Stimulated activated CD8-positive, alpha-beta memory T cell treated with anti-CD3 and anti-CD28 coated beads, Interleukin-7, amount 100 ng/mL, for 4 hours (primary cell): ENCODE data around the gene KIF16B.
"Not testable (repeated sequence)": the region's sequence is repeated elsewhere in the genome, so short reads cannot be mapped to it uniquely, and the experiment has no call there.

Source experiments
- DNase-seq, 2 donors: peaks; one replicate each; pipeline ENCODE4 v3.0.0-alpha.2; 2020; ENCODE audit warnings: low read depth in 2 of 2

The KIF16B gene, protein sequence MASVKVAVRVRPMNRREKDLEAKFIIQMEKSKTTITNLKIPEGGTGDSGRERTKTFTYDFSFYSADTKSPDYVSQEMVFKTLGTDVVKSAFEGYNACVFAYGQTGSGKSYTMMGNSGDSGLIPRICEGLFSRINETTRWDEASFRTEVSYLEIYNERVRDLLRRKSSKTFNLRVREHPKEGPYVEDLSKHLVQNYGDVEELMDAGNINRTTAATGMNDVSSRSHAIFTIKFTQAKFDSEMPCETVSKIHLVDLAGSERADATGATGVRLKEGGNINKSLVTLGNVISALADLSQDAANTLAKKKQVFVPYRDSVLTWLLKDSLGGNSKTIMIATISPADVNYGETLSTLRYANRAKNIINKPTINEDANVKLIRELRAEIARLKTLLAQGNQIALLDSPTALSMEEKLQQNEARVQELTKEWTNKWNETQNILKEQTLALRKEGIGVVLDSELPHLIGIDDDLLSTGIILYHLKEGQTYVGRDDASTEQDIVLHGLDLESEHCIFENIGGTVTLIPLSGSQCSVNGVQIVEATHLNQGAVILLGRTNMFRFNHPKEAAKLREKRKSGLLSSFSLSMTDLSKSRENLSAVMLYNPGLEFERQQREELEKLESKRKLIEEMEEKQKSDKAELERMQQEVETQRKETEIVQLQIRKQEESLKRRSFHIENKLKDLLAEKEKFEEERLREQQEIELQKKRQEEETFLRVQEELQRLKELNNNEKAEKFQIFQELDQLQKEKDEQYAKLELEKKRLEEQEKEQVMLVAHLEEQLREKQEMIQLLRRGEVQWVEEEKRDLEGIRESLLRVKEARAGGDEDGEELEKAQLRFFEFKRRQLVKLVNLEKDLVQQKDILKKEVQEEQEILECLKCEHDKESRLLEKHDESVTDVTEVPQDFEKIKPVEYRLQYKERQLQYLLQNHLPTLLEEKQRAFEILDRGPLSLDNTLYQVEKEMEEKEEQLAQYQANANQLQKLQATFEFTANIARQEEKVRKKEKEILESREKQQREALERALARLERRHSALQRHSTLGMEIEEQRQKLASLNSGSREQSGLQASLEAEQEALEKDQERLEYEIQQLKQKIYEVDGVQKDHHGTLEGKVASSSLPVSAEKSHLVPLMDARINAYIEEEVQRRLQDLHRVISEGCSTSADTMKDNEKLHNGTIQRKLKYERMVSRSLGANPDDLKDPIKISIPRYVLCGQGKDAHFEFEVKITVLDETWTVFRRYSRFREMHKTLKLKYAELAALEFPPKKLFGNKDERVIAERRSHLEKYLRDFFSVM (N-terminal part only)

GRCh38 chr20:16573001-16573965, at the start of gene KIF16B:
TSS of gene KIF16B (minus strand) at chr20:16573448. CDS start at chr20:16573275, 173 bp downstream.
- DNase-seq: peak; percentile 58 to 74

DNA sequence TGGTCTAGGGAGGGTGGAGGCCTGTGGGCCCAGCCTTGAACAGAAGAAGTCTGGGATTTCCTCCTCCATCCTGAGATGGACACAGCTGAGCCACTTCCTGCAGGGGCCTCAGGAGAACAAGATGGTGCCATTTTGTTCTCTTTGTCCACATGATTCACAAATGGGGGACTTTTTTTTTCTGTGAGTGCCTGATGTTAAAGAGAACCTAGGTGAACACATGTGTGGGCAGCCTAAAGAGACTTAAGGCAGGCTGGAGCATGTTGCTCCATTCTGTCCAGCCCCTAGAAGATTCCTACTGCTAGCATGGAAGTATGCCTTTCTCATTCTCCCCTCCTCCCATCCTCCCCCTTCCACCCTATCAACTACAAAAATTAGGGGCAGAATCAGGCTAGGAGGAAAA, 49.3 kb upstream of the KIF16B start:
- no peak for DNase-seq

DNA sequence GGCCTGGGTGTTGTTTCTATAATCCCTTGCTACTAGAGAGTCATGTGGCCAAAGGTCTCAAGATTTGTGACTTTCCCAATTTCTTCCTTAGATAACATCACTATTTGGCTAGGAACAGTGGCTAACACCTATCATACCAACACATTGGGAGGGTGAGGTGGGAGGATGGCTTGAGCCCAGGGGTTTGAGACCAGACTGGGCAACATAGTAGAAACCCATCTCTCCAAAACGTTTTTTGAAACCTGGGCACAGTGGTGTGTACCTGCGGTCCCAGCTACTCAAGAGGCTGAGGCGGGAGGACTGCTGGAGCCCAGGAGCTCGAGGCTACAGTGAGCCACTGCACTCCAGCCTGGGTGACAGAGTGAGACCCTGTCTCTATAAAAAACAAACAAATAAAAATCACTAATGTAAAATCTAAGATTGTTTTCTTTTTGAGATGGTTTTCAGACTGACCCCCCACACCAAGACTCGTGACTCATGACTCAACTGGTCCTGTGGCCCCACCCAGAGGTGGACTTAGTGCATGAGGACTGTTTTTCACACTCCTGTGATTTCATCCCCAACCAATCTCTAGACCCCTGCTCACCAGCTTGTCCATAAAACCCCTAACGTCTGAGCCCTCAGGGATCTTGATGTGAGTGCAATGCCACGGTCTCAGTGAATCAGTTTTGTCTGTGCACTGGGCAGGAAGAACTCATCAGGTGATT, 48.3 kb upstream of the KIF16B start:
- DNase-seq: no peak

GRCh38 chr20:16620961-16621360, 47.7 kb upstream of the KIF16B start:
- DNase-seq: no peak

- DNase-seq: no peak
Observed at GRCh38 chr20:16619953-16620352, 46.7 kb upstream of the KIF16B start.

GRCh38 chr20:16617056-16617455, 43.8 kb upstream of the KIF16B start:
- no peak for DNase-seq

- DNase-seq: no peak
Observed at GRCh38 chr20:16616317-16616716, 43.1 kb upstream of the KIF16B start.

- no peak for DNase-seq
Observed at GRCh38 chr20:16615199-16615598, 42.0 kb upstream of the KIF16B start.

GRCh38 chr20:16613954-16614353, 40.7 kb upstream of the KIF16B start:
- DNase-seq: no peak

DNA sequence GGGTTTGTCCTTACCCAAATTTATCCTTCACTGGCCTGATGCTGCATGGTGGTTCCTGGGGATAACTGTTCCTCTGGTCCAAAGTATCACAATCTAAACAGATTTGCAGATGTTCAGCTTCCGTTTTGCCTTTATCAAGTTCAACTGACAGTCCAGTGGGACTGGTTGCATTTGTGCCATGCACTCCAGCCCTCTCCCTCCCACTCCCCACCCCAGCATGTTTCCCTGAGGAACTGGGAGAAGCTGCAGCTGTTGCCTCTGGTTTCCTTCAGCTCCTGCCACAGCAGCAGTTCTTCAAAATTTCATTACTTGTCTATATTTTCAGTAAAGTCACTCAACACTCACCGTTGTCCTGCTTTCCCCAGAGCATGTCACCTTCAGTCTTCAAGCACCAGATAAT, 39.5 kb upstream of the KIF16B start:
- DNase-seq: no peak

DNA sequence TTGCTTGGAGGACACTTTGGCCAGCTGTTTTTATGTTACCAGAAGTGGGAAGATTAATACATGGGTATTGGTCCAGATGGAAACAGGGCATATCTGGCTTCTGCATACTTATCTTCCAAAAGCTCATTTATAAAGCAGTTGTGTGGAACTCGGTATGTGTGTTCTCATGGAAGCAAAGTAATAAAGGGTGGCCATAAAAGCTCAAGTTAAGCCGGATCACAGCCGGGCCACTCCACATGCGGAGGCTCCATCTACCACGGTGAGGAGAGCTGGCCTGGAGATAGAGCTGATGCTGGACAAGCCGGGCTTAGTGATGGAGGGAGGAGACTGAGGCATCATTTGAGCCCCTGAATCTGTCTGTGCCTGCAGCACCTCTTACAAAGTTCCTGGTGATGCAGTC, 38.6 kb upstream of the KIF16B start:
- DNase-seq: no peak

GRCh38 chr20:16609066-16609465, 35.8 kb upstream of the KIF16B start:
- DNase-seq: no peak

DNA sequence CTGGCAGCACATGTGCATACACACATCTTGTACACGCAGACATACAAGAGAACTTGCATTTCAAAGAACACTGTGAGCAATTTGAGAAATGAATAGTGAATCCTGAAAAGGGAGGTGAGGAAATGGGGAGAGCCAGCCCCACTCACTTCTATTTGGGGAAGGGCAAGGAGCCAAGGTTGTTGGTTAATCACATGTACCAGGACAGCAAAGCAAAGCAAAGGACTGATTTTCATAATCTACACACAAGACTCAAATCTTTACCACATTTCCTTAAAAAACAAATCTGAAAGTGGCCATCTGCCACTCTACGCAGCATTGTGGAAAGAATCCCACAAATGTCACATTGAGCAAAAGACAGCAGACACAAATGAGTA, 35.0 kb upstream of the KIF16B start:
- no peak for DNase-seq

DNA sequence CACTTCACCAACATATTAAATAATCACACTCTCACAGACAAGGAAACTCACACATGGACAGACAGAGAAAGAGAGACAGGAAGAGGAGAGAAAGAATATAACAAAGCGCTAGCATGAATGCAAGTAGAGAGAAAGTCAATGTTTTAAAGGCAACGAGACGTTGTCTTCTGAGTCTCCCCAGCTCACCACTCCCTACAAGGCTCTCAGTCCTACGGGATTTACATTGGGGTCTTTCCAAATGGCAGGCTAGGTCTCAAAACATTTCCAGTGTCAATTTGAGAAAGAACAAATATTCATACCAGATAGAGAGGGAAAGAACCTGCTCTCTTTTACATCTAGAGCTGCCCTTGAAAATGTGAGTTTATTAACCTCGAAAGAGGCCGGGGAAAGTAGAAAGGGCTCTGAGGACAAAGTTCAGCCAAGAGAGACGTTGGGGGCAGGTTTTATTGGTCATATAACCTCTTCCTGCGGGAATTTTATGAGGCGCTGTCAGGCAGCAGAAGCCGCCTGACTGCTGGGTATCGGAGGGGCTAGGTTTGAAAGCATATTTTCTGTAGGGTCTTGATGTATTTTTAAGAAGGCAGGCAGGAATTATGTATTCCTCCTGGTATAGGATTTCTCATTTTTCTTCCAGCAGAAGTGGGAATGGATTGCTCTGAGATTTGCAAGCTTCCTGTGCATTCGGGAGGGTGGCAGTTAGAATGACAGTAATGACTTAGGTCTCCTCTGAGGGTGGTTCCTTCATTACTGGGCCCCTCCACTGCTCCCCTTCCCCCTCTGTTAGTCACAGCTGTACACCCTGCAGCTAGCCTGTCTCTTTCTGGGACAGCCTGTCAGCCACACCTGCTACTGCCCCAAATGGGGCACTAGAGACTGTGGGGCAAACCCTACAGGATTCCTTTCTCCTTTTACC, 34.4 kb upstream of the KIF16B start:
- DNase-seq: no peak

GRCh38 chr20:16606468-16607070, 33.3 kb upstream of the KIF16B start:
- DNase-seq: no peak

DNA sequence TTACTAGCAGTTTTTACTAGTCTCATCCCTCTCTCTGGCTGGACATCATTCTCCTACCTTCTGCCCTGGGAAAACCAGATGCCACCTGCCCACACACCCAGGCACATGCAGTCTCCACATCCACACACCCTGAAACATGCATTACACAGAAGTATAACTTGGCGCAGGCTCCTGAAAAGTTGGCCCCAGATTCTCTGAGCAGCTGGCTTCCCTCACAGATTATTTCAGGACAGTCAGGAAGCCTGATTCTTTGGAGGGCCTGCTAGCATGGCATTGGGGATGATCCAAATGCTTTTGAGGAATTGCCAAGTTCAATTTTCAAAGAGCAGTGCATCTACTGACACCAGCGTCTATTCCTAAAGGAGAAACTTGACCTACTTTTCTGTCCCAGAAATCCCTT, 27.8 kb upstream of the KIF16B start:
- no peak for DNase-seq

- no peak for DNase-seq
Observed at GRCh38 chr20:16599257-16599656, 26.0 kb upstream of the KIF16B start.

- no peak for DNase-seq
Observed at GRCh38 chr20:16596991-16597390, 23.7 kb upstream of the KIF16B start.

DNA sequence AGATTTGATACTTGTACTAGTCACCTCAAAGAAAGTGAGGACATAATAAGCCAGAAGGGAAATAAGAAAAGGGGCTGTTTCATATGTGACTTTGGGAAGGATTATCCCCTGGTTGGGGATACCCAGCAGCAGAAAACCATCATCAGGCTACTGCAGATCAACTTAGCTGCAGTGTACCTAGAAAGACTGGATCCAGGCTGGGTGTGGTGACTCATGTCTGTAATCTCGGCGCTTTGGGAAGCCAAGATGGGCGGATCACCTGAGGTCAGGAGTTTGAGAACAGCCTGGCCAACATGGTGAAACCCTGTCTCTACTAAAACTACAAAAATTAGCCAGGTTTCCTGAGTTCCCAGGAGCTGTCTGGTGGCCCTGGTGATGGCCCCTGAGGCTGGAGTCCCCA, 23.2 kb upstream of the KIF16B start:
- not testable (repeated sequence) for DNase-seq
